ENCODE data around the gene LPCAT4. TPM values are rescaled to one million over a fixed set of nuclear protein-coding genes. Genes with fewer than 3 reads are reported as not detected.

LPCAT4 gene
- total and polyA plus RNA-seq, 2 of the 8 experiments (the other 6 are each of a cell fraction or from before 2014, with no cell fraction given) = 69.3 to 109 TPM

DNA sequence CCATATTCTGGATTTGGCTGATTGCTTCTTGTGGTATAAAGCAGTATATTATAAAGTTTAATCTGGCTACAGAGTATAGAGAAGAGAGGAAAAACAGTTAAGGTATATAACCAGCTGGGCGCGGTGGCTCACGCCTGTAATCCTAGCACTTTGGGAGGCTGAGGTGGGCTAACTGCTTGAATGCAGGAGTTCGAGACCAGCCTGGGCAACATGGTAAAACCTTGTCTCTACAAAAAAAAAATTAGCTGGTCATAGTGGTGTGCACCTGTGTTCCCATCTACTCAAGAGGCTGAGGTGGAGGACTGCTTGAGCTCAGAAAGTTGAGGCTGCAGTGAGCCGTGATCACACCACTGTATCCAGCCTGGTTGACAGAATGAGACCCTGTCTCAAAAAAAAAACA, 36.7 kb downstream of the LPCAT4 start:
- Histone ChIP-seq H3K56ac (replicated peaks; ENCODE audit: insufficient read length, low read depth, low read length) (no peak overlapping the region), H3K4me1 (replicated peaks in 1 of 4; ENCODE audit: control insufficient read depth in 3 of 4, insufficient read depth in 4 of 4, low read length in 3 of 4) (no peaks in the 10 kb centered on the region), H3K23ac (ENCODE audit: insufficient read length) (no peak overlapping the region), H3K79me2 (ENCODE audit: control insufficient read depth in 1 of 2, insufficient read depth in 2 of 2, low read length in 2 of 2) (no peaks in the 10 kb centered on the region), H3K4ac (replicated peaks; ENCODE audit: insufficient read length, low read depth, low read length) (no peak overlapping the region), H2BK20ac (ENCODE audit: low read length) (no peak overlapping the region), H4K20me1 (replicated peaks in 1 of 2; ENCODE audit: control insufficient read depth in 1 of 2, insufficient read depth in 2 of 2, low read length in 2 of 2) (no peaks in the 10 kb centered on the region), H4K91ac (replicated peaks; ENCODE audit: insufficient read length, low read length) (no peak overlapping the region), H3K27me3 (replicated peaks in 1 of 4; ENCODE audit: control insufficient read depth in 3 of 4, extremely low read depth in 1 of 4, insufficient read depth in 3 of 4, low read length in 3 of 4) (no peaks in the 10 kb centered on the region), H3K9ac (replicated peaks in 1 of 4; ENCODE audit: extremely low read depth in 1 of 4, low read depth in 3 of 4, low read length in 3 of 4) (no peak overlapping the region), H3K9me3 (ENCODE audit: insufficient read depth in 2 of 2, low read depth in 1 of 2, low read length in 1 of 2) (no peaks in the 10 kb centered on the region), H2BK12ac (ENCODE audit: low read depth, low read length) (no peak overlapping the region), H2AFZ (ENCODE audit: low read length) (no peak overlapping the region), H3K18ac (ENCODE audit: extremely low read depth, low read length) (no peak overlapping the region), H2BK5ac (ENCODE audit: low read depth, low read length) (no peak overlapping the region), H2BK120ac (replicated peaks; ENCODE audit: low read depth, low read length) (no peak overlapping the region), H2AK5ac (ENCODE audit: low read depth, low read length) (no peak overlapping the region), H2BK15ac (ENCODE audit: low read length) (no peak overlapping the region), H3K23me2 (ENCODE audit: low read depth, low read length) (no peaks in the 10 kb centered on the region), H3K4me2 (ENCODE audit: insufficient read depth in 1 of 2, low read depth in 2 of 2, low read length in 2 of 2) (no peak overlapping the region), H3K79me1 (ENCODE audit: low read depth, low read length) (no peaks in the 10 kb centered on the region), H3K14ac (ENCODE audit: insufficient read length) (no peak overlapping the region), H4K8ac (ENCODE audit: extremely low read depth, insufficient read depth, low read length) (no peak overlapping the region), H3K27ac (ENCODE audit: low read depth, low read length) (no peak overlapping the region), H3K36me3 (ENCODE audit: control insufficient read depth in 2 of 4, insufficient read depth in 4 of 4, low read length in 3 of 4) (no peaks in the 10 kb centered on the region), H4K5ac (ENCODE audit: insufficient read length, low read depth, low read length) (no peak overlapping the region), H3K4me3 (ENCODE audit: extremely low read depth in 1 of 4, insufficient read depth in 2 of 4, low read depth in 3 of 4, low read length in 4 of 4) (no peak overlapping the region)
- FAIRE-seq (no peak), DNase-seq (ENCODE audit: low read depth in 1 of 2, low spot score in 2 of 2) (no peak)
- ChIA-PET CTCF (ENCODE audit: partially characterized antibody) (interaction anchor here (0.6 to 1.4 kb wide), 3 partner anchors 89 to 1128 kb away, joined by 3 to 4 read pairs (median 3); no protein-coding TSS in a partner anchor), POLR2A (ENCODE audit: partially characterized antibody) (interaction anchor here (0.6 to 1.4 kb wide), 2 partner anchors 24 to 222 kb away, joined by 3 read pairs; no protein-coding TSS in a partner anchor)
- WGBS, 2 experiments (ENCODE audit: extremely low coverage in 1 of 2, insufficient coverage in 1 of 2, insufficient read length in 1 of 2, insufficient replicate concordance in 2 of 2, low coverage in 1 of 2, low lambda C conversion rate in 2 of 2, missing lambda C conversion rate in 1 of 2) = 89% methylated on average over 5 of the region's 5 CpGs; no CpG with 5 or more reads in 1 of the 2 experiments
- TF ChIP-seq, protein P1, sequence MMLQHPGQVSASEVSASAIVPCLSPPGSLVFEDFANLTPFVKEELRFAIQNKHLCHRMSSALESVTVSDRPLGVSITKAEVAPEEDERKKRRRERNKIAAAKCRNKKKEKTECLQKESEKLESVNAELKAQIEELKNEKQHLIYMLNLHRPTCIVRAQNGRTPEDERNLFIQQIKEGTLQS (IDR thresholded peaks at IDR 0.05; ENCODE audit: insufficient read depth, low read depth, low read length) = no peak
- TF ChIP-seq TCF12 (IDR thresholded peaks at IDR 0.05; ENCODE audit: low read depth, low read length) (no peak), RNF2 (IDR thresholded peaks at IDR 0.05; ENCODE audit: borderline replicate concordance, low read depth, low read length, missing control alignments, poor library complexity, severe bottlenecking) (no peak), SP1 (IDR thresholded peaks at IDR 0.05; ENCODE audit: low read depth, low read length) (no peak), EP300 (IDR thresholded peaks at IDR 0.05; ENCODE audit: borderline replicate concordance in 1 of 2, low read depth in 2 of 2, low read length in 2 of 2) (no peak), KDM5A (IDR thresholded peaks at IDR 0.05; ENCODE audit: low read length) (no peak), SUZ12 (IDR thresholded peaks at IDR 0.05; ENCODE audit: low read length) (no peak)

All from H1 (cell line).